M059J (cell line): ENCODE measurements around the gene SLF1. TPM values are rescaled to one million over a fixed set of nuclear protein-coding genes. Genes with fewer than 3 reads are reported as not detected.
"Not testable (repeated sequence)": the region's sequence is repeated elsewhere in the genome, so short reads cannot be mapped to it uniquely, and the experiment has no call there.

Experiments
- DNase-seq: peaks from one replicate; pipeline ENCODE4 v3.0.0-alpha.2; 2012; ENCODE audit warnings: low read depth
- total RNA-seq: library from RNA; depleted of rRNA; stranded (reverse); fragments of >200 nt; shearing (Covaris generic); gene quantifications from 2 replicates; pipeline ENCODE4 v1.2.3, GENCODE V29; 2014; rRNA removed

SLF1 gene
- 13.3 and 15.6 TPM in 2 replicates for total RNA-seq

GRCh38 chr5:94618493-94619328 lies at the start of gene SLF1, which contains the start of gene KIAA0825:
Gene SLF1 (plus strand): TSS chr5:94618669. CDS start chr5:94628811, 10,142 bp downstream.
Gene KIAA0825 (minus strand): TSS chr5:94618604. CDS start chr5:94537126, 81,478 bp downstream.
- peak; percentile 92 for DNase-seq

GRCh38 chr5:94571415-94571814 lies 47.1 kb upstream of the SLF1 start:
- no peak for DNase-seq

GRCh38 chr5:94573349-94573748 lies 45.1 kb upstream of the SLF1 start:
- not testable (repeated sequence) for DNase-seq

- no peak for DNase-seq
These were observed 43.3 kb upstream of the SLF1 start for GRCh38 chr5:94575196-94575595.

GRCh38 chr5:94577466-94578245 lies 40.8 kb upstream of the SLF1 start:
- DNase-seq, result no peak

GRCh38 chr5:94595281-94595840 lies 23.1 kb upstream of the SLF1 start:
- DNase-seq, result no peak

- DNase-seq, result peak; percentile 31
These were observed 4.9 kb upstream of the SLF1 start for GRCh38 chr5:94613583-94613982.

- no peak for DNase-seq
These were observed 4.2 kb upstream of the SLF1 start for GRCh38 chr5:94614156-94614805.

GRCh38 chr5:94615862-94616261 lies 2.6 kb upstream of the SLF1 start:
- no peak for DNase-seq

- peak; percentile 82 for DNase-seq
These were observed 408 bp upstream of the SLF1 start for GRCh38 chr5:94618029-94618492.

- DNase-seq, result no peak
These were observed 1.8 kb downstream of the SLF1 start for GRCh38 chr5:94620256-94620655.

GRCh38 chr5:94621763-94622162 lies 3.3 kb downstream of the SLF1 start:
- no peak for DNase-seq

GRCh38 chr5:94623011-94623410 lies 4.5 kb downstream of the SLF1 start:
- no peak for DNase-seq

GRCh38 chr5:94623877-94624276 lies 5.4 kb downstream of the SLF1 start:
- DNase-seq, result no peak

- DNase-seq, result no peak
These were observed 8.7 kb downstream of the SLF1 start for GRCh38 chr5:94627191-94627590.

GRCh38 chr5:94632024-94632423 lies 13.6 kb downstream of the SLF1 start:
- DNase-seq, result peak; percentile 6

- DNase-seq, result peak; percentile 1
These were observed 21.7 kb downstream of the SLF1 start for GRCh38 chr5:94640176-94640575.

GRCh38 chr5:94645053-94645452 lies 26.6 kb downstream of the SLF1 start:
- no peak for DNase-seq

- DNase-seq, result no peak
These were observed 28.3 kb downstream of the SLF1 start for GRCh38 chr5:94646758-94647157.

- DNase-seq, result no peak
These were observed 31.4 kb downstream of the SLF1 start for GRCh38 chr5:94649874-94650273.

GRCh38 chr5:94658272-94658671 lies 39.8 kb downstream of the SLF1 start:
- no peak for DNase-seq

GRCh38 chr5:94660506-94660905 lies 42.0 kb downstream of the SLF1 start:
- DNase-seq, result no peak
